Measurements from ENCODE around the gene UBL4A. TPM values are rescaled to one million over a fixed set of nuclear protein-coding genes. Genes with fewer than 3 reads are reported as not detected.

UBL4A gene
- total and polyA plus RNA-seq, 2 of the 13 experiments (the other 11 are each of a cell fraction or from before 2014, with no cell fraction given), result 16.8 to 25.5 TPM

DNA sequence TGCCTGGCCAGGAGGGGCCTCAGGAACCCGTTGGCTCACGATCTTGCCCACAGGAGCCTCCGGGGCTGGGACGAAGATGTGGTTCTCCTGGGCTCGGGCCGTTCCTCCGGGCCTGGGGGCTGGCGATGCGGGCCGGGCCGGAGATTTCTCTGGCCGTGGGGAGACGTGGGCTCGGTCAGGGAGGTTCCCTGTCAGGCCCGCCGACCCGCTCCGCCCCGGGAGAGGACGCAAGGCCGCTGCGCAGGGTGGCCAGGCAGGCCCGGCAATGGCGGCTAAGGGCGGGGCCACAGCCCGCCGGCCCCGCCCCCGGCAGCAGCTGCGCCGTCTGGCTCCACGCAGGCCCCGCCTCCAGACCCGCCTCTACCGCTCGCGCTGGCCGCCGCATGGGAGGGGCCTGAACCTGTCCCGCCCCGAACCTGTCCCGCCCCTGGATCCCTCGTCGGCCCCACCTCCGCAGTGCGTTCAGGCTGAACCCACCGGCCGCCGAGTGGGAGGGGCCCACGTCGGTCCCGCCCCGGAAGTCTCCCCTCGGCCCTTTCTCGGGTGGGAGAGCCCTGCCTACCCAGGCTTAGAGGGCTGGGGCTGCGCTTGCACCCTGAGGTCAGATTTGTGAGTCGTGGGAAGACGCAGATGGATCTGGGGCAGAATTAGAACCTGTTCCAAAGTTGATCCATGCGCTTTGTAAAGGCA, 29.7 kb upstream of the UBL4A start, which contains the start of gene FAM3A (continued):
- peak; percentile 48; the same call in 1 of the 2 replicates for TF ChIP-seq PRDM10 (CRISPR knock-in tag; IDR thresholded peaks at IDR 0.05; ENCODE audit: low read depth)
- no peak for TF ChIP-seq KDM3A (CRISPR knock-in tag; IDR thresholded peaks at IDR 0.05; ENCODE audit: low read depth)
- 0 out of 2 replicates have a peak, but pooled peaks have one; percentile 27 for TF ChIP-seq ZNF749 (CRISPR knock-in tag; IDR thresholded peaks at IDR 0.05; ENCODE audit: borderline replicate concordance)
- TF ChIP-seq UBTF (CRISPR knock-in tag; IDR thresholded peaks at IDR 0.05), result peak; percentile 80; the same call in 1 of the 2 replicates
- peak; percentile 28; the same call in 1 of the 2 replicates for TF ChIP-seq ERF (CRISPR knock-in tag; IDR thresholded peaks at IDR 0.05)
- TF ChIP-seq HDAC2 (CRISPR knock-in tag; IDR thresholded peaks at IDR 0.05), result peak; percentile 27; the same call in 1 of the 2 replicates
